B cell (primary cell): ENCODE data around the gene CFAP161. TPM values are rescaled to one million over a fixed set of nuclear protein-coding genes. Genes with fewer than 3 reads are reported as not detected.

Experiments used
- ATAC-seq: fragments of 200-7000 bp; cut with Tn5 transposase; one replicate; pipeline ENCODE4 v1.10.0; 2021; ENCODE audit warnings: low read depth, mild to moderate bottlenecking, moderate number of reproducible peaks, moderate library complexity
- CTCF ChIA-PET: fragments of 350-600 bp; sonication (Branson Sonifier 250); formaldehyde crosslinking; loops from one replicate; lab custom pipeline; 2021; ENCODE audit warnings: antibody characterized with exemption, inconsistent platforms; lab: Charles Lee
- POLR2A ChIA-PET: fragments of 350-600 bp; sonication (Branson Sonifier 250); formaldehyde crosslinking; loops from one replicate; lab custom pipeline; 2021; ENCODE audit warnings: antibody characterized with exemption; lab: Charles Lee
- DNase-seq: peaks from one replicate; pipeline ENCODE4 v3.0.0; 2013
- H2AFZ ChIP-seq: 2 replicates; pipeline ENCODE4 v1.6.1; 2012; ENCODE audit warnings: mild to moderate bottlenecking, low read depth, low read length; ENCODE audit not compliant: insufficient read depth, poor library complexity, severe bottlenecking
- H3K27ac ChIP-seq, 2 donors: 1 replicate in 1 of 2; 2 replicates in 1 of 2; pipeline ENCODE4 v1.5.1; 2012 to 2013; ENCODE audit warnings: low read length in 2 of 2, mild to moderate bottlenecking in 2 of 2, moderate library complexity in 1 of 2
- H3K27me3 ChIP-seq, 4 experiments: fragments of 200-600 bp in 1 of 4; sonication (generic) in 1 of 4; replicated peaks in 1 of 4; 1 replicate in 2 of 4; 2 replicates in 2 of 4; pipeline versions ENCODE4 v1.6.1 to v1.7.0; 2013 to 2016; ENCODE audit warnings: low read length in 3 of 4, mild to moderate bottlenecking in 2 of 4, mixed read lengths in 1 of 4, moderate library complexity in 1 of 4; ENCODE audit not compliant: insufficient read depth in 4 of 4, control insufficient read depth in 3 of 4; ENCODE audit errors: control extremely low read depth in 1 of 4
- H3K36me3 ChIP-seq, 2 experiments: replicated peaks in 1 of 2; 1 replicate in 1 of 2; 2 replicates in 1 of 2; pipeline versions ENCODE4 v1.6.1 to v1.7.1; 2013; ENCODE audit warnings: low read length in 1 of 2; ENCODE audit not compliant: insufficient read depth in 2 of 2, control insufficient read depth in 1 of 2; ENCODE audit errors: control extremely low read depth in 1 of 2, extremely low read depth in 1 of 2
- H3K4me1 ChIP-seq, 2 donors: fragments of 200-600 bp in 1 of 2; sonication (generic) in 1 of 2; 1 replicate in 1 of 2; 2 replicates in 1 of 2; pipeline versions ENCODE4 v1.5.1 to v1.6.1; 2013 to 2017; ENCODE audit warnings: low read length in 2 of 2; ENCODE audit not compliant: control insufficient read depth in 2 of 2, insufficient read depth in 2 of 2
- H3K4me2 ChIP-seq: replicated peaks from 2 replicates; pipeline ENCODE3; 2012; ENCODE audit warnings: mild to moderate bottlenecking, low read depth, low read length; ENCODE audit not compliant: poor library complexity, severe bottlenecking
- H3K4me3 ChIP-seq, 5 experiments: fragments of 200-600 bp in 1 of 5; sonication (generic) in 1 of 5; 1 replicate in 3 of 5; 2 replicates in 2 of 5; pipeline versions ENCODE4 v1.5.1 to v1.7.0; 2011 to 2016; ENCODE audit warnings: low read length in 4 of 5, mild to moderate bottlenecking in 4 of 5, low read depth in 2 of 5, control low read depth in 1 of 5, moderate library complexity in 1 of 5; ENCODE audit not compliant: insufficient read depth in 1 of 5; ENCODE audit errors: control extremely low read depth in 1 of 5, extremely low read depth in 1 of 5
- H3K79me2 ChIP-seq: fragments of 200-600 bp; sonication (generic); one replicate; pipeline ENCODE4 v1.6.0; 2016; ENCODE audit warnings: low read length; ENCODE audit not compliant: control insufficient read depth, insufficient read depth
- H3K9ac ChIP-seq: fragments of 200-600 bp; sonication (generic); 2 replicates; pipeline ENCODE4 v1.6.1; 2017; ENCODE audit warnings: mild to moderate bottlenecking, low read length, moderate library complexity
- H3K9me3 ChIP-seq, 3 donors: one replicate each; pipeline versions ENCODE4 v1.6.1 to v1.7.1; 2013; ENCODE audit warnings: low read length in 2 of 3; ENCODE audit not compliant: control insufficient read depth in 2 of 3, insufficient read depth in 1 of 3; ENCODE audit errors: control extremely low read depth in 1 of 3
- H4K20me1 ChIP-seq: 2 replicates; pipeline ENCODE4 v1.6.0; 2012; ENCODE audit warnings: mild to moderate bottlenecking, low read length; ENCODE audit not compliant: insufficient read depth, control insufficient read depth, poor library complexity, severe bottlenecking
- H3K27ac Mint-ChIP-seq: one replicate; pipeline ENCODE4 v1.8.0; 2021; ENCODE audit warnings: mixed read lengths
- H3K27me3 Mint-ChIP-seq: one replicate; pipeline ENCODE4 v1.8.0; 2021; ENCODE audit warnings: mixed read lengths
- H3K4me1 Mint-ChIP-seq: one replicate; pipeline ENCODE4 v1.8.0; 2021; ENCODE audit warnings: mixed read lengths
- H3K4me3 Mint-ChIP-seq: one replicate; pipeline ENCODE4 v1.8.0; 2021; ENCODE audit warnings: mixed read lengths
- H3K9me3 Mint-ChIP-seq: one replicate; pipeline ENCODE4 v1.8.0; 2022; ENCODE audit warnings: mixed read lengths; ENCODE audit not compliant: insufficient read depth
- CTCF ChIP-seq: fragments of 200-600 bp; IDR thresholded peaks from one replicate; pipeline ENCODE4 v1.8.0; 2022; ENCODE audit warnings: antibody characterized with exemption, mild to moderate bottlenecking
- EZH2 ChIP-seq: IDR thresholded peaks from 2 replicates; pipeline ENCODE4 v1.6.1; 2012; ENCODE audit warnings: borderline replicate concordance, low read depth, mild to moderate bottlenecking, moderate library complexity, low read length; ENCODE audit not compliant: insufficient read depth, poor library complexity, severe bottlenecking
- WGBS: methylation state at CpG from one replicate; pipeline ENCODE4 v1.1.5; 2013; ENCODE audit warnings: missing lambda C conversion rate; ENCODE audit not compliant: insufficient coverage; 5-methylcytosine and 5-hydroxymethylcytosine counted together
- intact Hi-C: fragments of 100-400 bp; cut with micrococcal nuclease; formaldehyde crosslinking; loops from one replicate; pipeline ENCODE4 v1.10.0; 2022
- polyA plus RNA-seq: library from polyadenylated mRNA; depleted of rRNA; stranded (reverse); fragments of >200 nt; gene quantifications from 2 replicates; pipeline ENCODE4 v1.2.3, GENCODE V29; 2012
- total RNA-seq, 2 donors: library from RNA; stranded (reverse); fragments of 120-200 nt in 1 of 2; gene quantifications; 1 replicate in 1 of 2; 2 replicates in 1 of 2; pipeline versions ENCODE4 v1.2.3 to v1.2.4, GENCODE V29; 2013 to 2022

The CFAP161 gene
- total and polyA plus RNA-seq, 2 donors (not counting 1 experiment from before 2014, with no cell fraction given) = not detected

- Mint-ChIP-seq H3K4me3 (no peak overlapping the region), H3K27ac (no peak overlapping the region), H3K4me1 (peaks cover 5% of the 10 kb centered on the region), H3K9me3 (no peaks in the 10 kb centered on the region), H3K27me3 (peaks cover 8% of the 10 kb centered on the region)
- no peaks in the 10 kb centered on the region for H3K9me3 ChIP-seq
- no peaks in the 10 kb centered on the region for H3K79me2 ChIP-seq
- no peak for TF ChIP-seq CTCF
- no peak for TF ChIP-seq EZH2
- no CpG with 5 or more reads among the region's 3 CpGs for WGBS
- no peak overlapping the region for H3K4me3 ChIP-seq
- no peak overlapping the region for H3K27ac ChIP-seq
- peaks cover 2 to 3% of the 10 kb centered on the region in 2 donors for H3K4me1 ChIP-seq
- peaks cover 0 to 7% (median 0%) of the 10 kb centered on the region in 4 experiments for H3K27me3 ChIP-seq
- ChIA-PET CTCF (interaction anchor here (0.6 to 7.5 kb wide), 19 partner anchors 8 to 254 kb away, joined by 3 to 117 read pairs (median 4); no protein-coding TSS in a partner anchor), POLR2A (no interaction called here)
- no peaks in the 10 kb centered on the region for H4K20me1 ChIP-seq
- H3K9ac ChIP-seq = no peak overlapping the region
- DNase-seq = no peak
- ATAC-seq = no peak
- no peaks in the 10 kb centered on the region for H3K36me3 ChIP-seq
- no peak overlapping the region for H2AFZ ChIP-seq
- intact Hi-C loops = no loop called here
- H3K4me2 ChIP-seq = no peak overlapping the region
Observed at GRCh38 chr15:81156324-81156723, 22.3 kb downstream of the CFAP161 start.

GRCh38 chr15:81157195-81157938 is 23.3 kb downstream of the CFAP161 start:
- Mint-ChIP-seq H3K27me3 (peaks cover 16% of the 10 kb centered on the region), H3K9me3 (no peaks in the 10 kb centered on the region), H3K27ac (no peak overlapping the region), H3K4me1 (peaks cover 12% of the 10 kb centered on the region), H3K4me3 (no peak overlapping the region)
- H3K36me3 ChIP-seq = no peaks in the 10 kb centered on the region
- 25% methylated on average over 1 of the region's 5 CpGs for WGBS
- H3K27me3 ChIP-seq = peaks cover 0 to 7% (median 4%) of the 10 kb centered on the region in 4 experiments
- no peak for ATAC-seq
- no peak for DNase-seq
- H3K79me2 ChIP-seq = no peaks in the 10 kb centered on the region
- no peaks in the 10 kb centered on the region for H3K9me3 ChIP-seq
- no peak for TF ChIP-seq CTCF
- no peak for TF ChIP-seq EZH2
- H3K9ac ChIP-seq = no peak overlapping the region
- ChIA-PET POLR2A (no interaction called here), CTCF (interaction anchor here (0.7 to 7.5 kb wide), 5 partner anchors 109 to 1988 kb away, joined by 3 to 117 read pairs (median 7); no protein-coding TSS in a partner anchor)
- no peaks in the 10 kb centered on the region for H4K20me1 ChIP-seq
- intact Hi-C loops = no loop called here
- no peak overlapping the region for H3K27ac ChIP-seq
- H3K4me1 ChIP-seq = peaks cover 6 to 7% of the 10 kb centered on the region in 2 donors
- H2AFZ ChIP-seq = no peak overlapping the region
- H3K4me2 ChIP-seq = no peak overlapping the region
- no peak overlapping the region for H3K4me3 ChIP-seq
